ENCODE results near the gene CCL14.
"Not testable (repeated sequence)": the region's sequence is repeated elsewhere in the genome, so short reads cannot be mapped to it uniquely, and the experiment has no call there.

Gene CCL14

DNA sequence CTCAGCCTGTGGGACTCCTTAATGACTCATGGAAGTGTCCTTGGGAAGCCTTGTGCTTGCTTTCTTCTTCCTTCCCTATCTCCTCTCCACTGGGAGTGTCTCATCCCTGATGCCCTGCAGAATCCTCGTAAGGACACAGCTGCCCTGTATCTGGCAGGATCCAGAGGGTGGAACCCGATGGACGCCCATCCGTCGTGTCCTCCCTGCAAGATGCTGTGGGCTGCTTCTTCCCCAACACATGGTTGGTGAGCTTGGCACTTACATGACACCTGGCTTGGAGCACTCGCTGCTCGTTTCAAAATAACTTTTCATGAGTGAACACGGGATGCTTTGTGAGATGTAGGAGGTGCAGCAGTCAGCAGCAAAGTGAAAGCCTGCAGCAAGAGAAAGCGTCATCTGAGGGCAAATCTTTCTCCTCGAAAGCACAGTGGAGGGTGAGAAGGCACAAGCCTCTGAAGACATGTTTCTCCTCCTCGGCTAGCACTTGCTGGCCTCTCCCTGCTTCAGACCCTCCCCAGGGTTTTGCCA, 11.6 kb upstream of the CCL14 start:
- no peak overlapping the region for H3K4me3 ChIP-seq (ENCODE audit: low read depth, low read length)
- TF ChIP-seq, protein P1, sequence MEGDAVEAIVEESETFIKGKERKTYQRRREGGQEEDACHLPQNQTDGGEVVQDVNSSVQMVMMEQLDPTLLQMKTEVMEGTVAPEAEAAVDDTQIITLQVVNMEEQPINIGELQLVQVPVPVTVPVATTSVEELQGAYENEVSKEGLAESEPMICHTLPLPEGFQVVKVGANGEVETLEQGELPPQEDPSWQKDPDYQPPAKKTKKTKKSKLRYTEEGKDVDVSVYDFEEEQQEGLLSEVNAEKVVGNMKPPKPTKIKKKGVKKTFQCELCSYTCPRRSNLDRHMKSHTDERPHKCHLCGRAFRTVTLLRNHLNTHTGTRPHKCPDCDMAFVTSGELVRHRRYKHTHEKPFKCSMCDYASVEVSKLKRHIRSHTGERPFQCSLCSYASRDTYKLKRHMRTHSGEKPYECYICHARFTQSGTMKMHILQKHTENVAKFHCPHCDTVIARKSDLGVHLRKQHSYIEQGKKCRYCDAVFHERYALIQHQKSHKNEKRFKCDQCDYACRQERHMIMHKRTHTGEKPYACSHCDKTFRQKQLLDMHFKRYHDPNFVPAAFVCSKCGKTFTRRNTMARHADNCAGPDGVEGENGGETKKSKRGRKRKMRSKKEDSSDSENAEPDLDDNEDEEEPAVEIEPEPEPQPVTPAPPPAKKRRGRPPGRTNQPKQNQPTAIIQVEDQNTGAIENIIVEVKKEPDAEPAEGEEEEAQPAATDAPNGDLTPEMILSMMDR (IDR thresholded peaks at IDR 0.05; ENCODE audit: low read depth, low read length) = no peak
- in situ Hi-C loops (cut with HindIII; ENCODE audit: low sequenced_read_pairs) = no loop called here
- no peak for DNase-seq (ENCODE audit: low read depth, low spot score)

DNA sequence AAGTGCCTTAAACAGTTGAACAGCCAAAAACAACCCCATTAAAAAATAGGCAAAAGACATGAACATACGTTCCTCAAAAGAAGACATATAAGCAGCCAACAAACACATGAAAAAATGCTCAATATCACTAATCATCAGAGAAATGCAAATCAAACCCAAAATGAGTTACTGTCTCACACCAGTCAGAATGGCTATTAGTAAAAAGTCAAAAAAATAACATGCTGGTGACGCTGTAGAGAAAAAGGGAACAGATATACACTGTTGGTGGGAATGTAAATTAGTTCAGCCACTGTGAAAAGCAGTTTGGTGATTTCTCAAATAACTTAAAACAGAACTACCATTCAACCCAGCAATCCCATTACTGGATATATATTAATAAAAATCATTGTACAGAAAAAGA, 8.8 kb upstream of the CCL14 start:
- in situ Hi-C loops (cut with HindIII; ENCODE audit: low sequenced_read_pairs); DNase-seq (ENCODE audit: low read depth, low spot score); H3K4me3 ChIP-seq (ENCODE audit: low read depth, low read length): not testable (repeated sequence)

DNA sequence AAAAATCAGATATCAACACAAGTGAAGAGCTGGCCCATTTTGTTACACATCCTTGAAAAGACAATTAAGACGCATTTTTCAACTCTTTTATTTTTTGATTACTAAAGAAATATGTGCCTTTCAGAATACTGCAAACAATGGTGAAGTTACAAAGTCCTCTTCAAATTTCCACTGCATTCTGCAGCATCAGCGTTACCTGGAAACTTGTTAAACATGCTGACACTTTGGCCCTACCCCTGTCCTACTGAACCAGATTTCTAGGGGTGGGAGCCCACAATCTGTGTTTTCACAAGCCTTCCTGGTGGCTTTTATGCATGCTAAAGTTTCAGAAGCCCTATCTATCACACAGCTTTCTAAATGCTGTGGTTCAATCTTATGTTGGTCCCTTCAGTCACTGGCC, 4.5 kb upstream of the CCL14 start:
- in situ Hi-C loops (cut with HindIII; ENCODE audit: low sequenced_read_pairs) = no loop called here
- no peak for DNase-seq (ENCODE audit: low read depth, low spot score)
- no peak overlapping the region for H3K4me3 ChIP-seq (ENCODE audit: low read depth, low read length)
- TF ChIP-seq, protein P1 (IDR thresholded peaks at IDR 0.05; ENCODE audit: low read depth, low read length) = no peak

DNA sequence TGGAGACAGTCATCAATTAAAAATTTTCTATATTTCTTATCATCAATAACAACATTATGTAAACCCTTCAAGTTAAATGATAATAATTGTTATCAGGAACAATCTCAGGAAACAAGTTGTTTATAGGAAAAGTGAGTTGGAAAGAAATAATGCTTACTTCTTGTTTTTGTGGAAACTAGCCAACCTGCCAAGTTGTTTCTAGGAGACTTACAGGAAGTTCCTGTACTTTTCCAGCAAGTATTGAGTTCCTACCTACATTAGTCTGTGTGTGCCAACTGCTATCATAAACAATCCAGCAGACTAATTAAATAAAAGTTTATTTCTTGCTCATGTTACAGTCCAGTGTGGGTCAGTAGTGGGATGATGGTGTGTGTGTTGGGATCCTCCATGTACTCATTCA, 1.6 kb upstream of the CCL14 start:
- TF ChIP-seq, protein P1 (IDR thresholded peaks at IDR 0.05; ENCODE audit: low read depth, low read length) = no peak
- no peak overlapping the region for H3K4me3 ChIP-seq (ENCODE audit: low read depth, low read length)
- DNase-seq (ENCODE audit: low read depth, low spot score) = no peak
- in situ Hi-C loops (cut with HindIII; ENCODE audit: low sequenced_read_pairs) = no loop called here

DNA sequence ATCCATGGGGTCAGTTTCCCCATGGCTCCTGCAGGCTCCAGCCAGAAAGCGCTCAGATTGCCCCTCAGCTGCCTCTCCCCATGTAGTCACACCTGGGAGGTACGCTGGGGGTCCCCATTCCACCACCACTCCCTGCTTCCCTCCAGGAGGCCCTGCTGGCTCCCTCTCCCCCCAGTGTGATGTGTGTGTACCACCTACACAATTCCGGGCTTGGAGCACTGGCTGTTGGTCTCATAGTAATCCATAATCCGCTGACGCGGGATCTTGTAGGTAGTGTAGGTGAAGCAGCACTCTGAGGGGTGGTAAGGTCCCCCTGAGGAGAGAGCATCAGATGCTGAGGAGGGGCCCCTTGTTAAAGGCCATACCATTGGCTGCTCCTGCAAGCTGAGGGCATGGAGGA, 2.4 kb downstream of the CCL14 start:
- H3K4me3 ChIP-seq (ENCODE audit: low read depth, low read length) = no peak overlapping the region
- no peak for DNase-seq (ENCODE audit: low read depth, low spot score)
- TF ChIP-seq, protein P1 (IDR thresholded peaks at IDR 0.05; ENCODE audit: low read depth, low read length) = no peak
- in situ Hi-C loops (cut with HindIII; ENCODE audit: low sequenced_read_pairs) = no loop called here

DNA sequence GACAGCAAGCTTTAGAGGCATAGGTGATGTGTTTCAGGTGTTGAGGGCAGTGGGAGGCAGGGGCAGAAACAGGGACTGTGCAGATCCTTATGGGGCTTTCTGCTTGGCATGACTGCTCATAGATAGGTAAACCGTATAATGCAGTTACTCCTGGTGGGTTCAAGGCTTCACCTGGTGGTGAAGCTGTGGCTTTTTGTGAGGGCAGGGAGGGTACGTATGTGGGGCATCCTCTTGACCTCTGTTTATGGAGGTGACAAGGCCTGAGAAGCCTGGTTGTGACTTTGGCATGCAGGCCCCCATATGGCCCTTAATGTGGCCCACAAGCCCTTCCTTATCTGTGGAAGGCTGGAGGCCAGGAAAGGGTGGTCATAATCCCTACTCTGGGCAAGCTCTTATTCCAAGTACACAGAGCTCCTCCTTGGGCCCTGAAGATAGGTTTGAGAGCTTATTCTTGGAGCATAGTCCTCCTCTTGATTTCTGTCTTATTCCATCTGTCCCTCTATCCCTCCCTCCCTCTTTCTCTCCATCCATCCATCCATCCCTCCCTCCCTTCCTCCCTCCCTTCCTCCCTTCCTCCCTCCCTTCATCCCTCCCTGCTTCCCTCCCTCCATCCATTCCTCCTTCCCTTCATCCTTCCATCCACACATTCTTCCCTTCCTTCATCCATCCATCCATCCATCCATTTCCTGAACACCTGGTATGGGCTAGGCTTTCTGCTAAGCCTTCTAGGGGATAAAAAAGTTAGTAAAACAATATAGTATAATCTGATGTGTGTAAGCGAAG, 3.9 kb downstream of the CCL14 start:
- TF ChIP-seq, protein P1 (IDR thresholded peaks at IDR 0.05; ENCODE audit: low read depth, low read length) = no peak
- DNase-seq (ENCODE audit: low read depth, low spot score) = no peak
- in situ Hi-C loops (cut with HindIII; ENCODE audit: low sequenced_read_pairs) = no loop called here
- no peak overlapping the region for H3K4me3 ChIP-seq (ENCODE audit: low read depth, low read length)

DNA sequence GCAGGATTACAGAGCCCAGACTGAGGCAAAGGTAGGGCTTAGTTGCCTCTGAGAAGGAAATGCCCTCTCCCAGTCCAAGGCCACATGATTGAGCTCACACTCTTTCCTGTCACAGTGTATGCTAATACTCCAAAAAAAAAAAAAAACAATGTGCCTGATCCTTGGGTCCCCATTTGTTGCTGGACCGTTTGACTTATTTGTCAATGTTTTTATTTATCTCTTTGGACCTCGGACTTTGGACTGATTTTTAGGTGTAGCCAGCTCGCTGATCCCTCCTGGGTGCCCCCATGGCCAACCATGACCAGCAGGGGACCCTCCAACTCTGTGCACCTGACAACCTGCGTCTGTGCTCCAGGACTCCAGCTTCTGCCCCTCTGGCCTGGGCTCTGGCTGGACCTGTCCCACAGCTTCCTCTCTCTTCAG, 4.6 kb downstream of the CCL14 start:
- in situ Hi-C loops (cut with HindIII; ENCODE audit: low sequenced_read_pairs) = no loop called here

More for the DNA sequence above, 4.6 kb downstream of the CCL14 start:
- no peak overlapping the region for H3K4me3 ChIP-seq (ENCODE audit: low read depth, low read length)
- DNase-seq (ENCODE audit: low read depth, low spot score) = no peak
- TF ChIP-seq, protein P1 (IDR thresholded peaks at IDR 0.05; ENCODE audit: low read depth, low read length) = no peak
